Measurements from ENCODE around the gene IL6ST.
"Not testable (repeated sequence)": the region's sequence is repeated elsewhere in the genome, so short reads cannot be mapped to it uniquely, and the experiment has no call there.

The IL6ST gene

DNA sequence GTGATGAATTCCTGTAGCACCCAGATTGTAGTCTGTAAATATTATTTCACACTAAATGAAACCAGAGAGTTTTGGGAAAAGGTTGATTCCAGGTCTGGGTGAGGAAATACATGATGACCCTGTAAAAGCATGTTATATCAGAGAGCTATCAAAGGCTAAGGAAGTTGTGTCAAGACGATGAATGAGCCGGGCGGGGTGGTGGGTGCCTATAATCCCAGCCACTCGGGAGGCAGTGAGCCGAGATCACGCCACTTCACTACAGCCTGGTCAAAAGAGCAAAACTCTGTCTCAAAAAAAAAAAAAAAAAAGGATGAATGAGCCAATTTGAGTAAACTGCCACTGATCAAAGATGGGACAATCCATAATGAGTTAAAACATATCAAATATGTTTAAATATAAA lies 29.2 kb downstream of the IL6ST start:
- no peak for DNase-seq (ENCODE audit: low spot score)

- no peak for DNase-seq (ENCODE audit: low spot score)
Measured at GRCh38 chr5:55960779-55961178, 34.0 kb downstream of the IL6ST start.

GRCh38 chr5:55959208-55959607 lies 35.6 kb downstream of the IL6ST start:
- DNase-seq (ENCODE audit: low spot score), result no peak

GRCh38 chr5:55941154-55941553 lies 53.6 kb downstream of the IL6ST start:
- not testable (repeated sequence) for DNase-seq (ENCODE audit: low spot score)

GRCh38 chr5:55937598-55937997 lies 57.2 kb downstream of the IL6ST start:
- DNase-seq (ENCODE audit: low spot score), result not testable (repeated sequence)

DNA sequence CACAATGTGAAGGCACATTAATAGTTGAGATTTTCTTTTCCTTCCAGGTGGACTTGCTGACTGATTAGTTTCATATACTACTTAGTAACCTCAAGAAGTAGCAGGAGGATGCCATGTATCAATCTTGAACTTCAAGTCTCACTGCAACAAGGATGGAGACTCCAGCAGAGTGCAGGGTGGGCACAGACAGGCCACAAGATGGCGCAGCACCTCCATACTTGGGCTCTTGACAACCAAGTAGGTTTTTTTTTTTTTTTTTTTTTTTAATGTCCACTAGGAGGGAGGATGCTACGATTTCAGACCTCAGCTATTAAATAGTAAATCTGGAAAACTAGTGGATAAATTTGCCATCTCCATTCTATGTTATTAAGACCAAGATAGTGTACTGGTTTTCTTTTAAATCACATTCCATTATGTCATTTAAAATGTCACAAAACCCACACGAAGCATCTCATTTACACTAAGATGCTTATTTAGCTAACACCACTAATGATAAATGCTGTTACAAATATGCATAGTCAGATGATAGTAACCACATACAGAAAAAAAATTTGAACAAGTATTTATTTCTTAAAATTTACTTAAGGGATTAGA lies 58.6 kb downstream of the IL6ST start:
- DNase-seq (ENCODE audit: low spot score), result peak; percentile 71

GRCh38 chr5:55935371-55935770 lies 59.4 kb downstream of the IL6ST start:
- DNase-seq (ENCODE audit: low spot score), result no peak

- no peak for DNase-seq (ENCODE audit: low spot score)
Measured at GRCh38 chr5:55934720-55935119, 60.0 kb downstream of the IL6ST start.

- DNase-seq (ENCODE audit: low spot score), result no peak
Measured at GRCh38 chr5:55934115-55934613, 60.6 kb downstream of the IL6ST start.

- DNase-seq (ENCODE audit: low spot score), result no peak
Measured at GRCh38 chr5:55933377-55934114, 61.2 kb downstream of the IL6ST start.

GRCh38 chr5:55932700-55933099 lies 62.1 kb downstream of the IL6ST start:
- no peak for DNase-seq (ENCODE audit: low spot score)

- DNase-seq (ENCODE audit: low spot score), result no peak
Measured at GRCh38 chr5:55929020-55929799, 65.6 kb downstream of the IL6ST start.

DNA sequence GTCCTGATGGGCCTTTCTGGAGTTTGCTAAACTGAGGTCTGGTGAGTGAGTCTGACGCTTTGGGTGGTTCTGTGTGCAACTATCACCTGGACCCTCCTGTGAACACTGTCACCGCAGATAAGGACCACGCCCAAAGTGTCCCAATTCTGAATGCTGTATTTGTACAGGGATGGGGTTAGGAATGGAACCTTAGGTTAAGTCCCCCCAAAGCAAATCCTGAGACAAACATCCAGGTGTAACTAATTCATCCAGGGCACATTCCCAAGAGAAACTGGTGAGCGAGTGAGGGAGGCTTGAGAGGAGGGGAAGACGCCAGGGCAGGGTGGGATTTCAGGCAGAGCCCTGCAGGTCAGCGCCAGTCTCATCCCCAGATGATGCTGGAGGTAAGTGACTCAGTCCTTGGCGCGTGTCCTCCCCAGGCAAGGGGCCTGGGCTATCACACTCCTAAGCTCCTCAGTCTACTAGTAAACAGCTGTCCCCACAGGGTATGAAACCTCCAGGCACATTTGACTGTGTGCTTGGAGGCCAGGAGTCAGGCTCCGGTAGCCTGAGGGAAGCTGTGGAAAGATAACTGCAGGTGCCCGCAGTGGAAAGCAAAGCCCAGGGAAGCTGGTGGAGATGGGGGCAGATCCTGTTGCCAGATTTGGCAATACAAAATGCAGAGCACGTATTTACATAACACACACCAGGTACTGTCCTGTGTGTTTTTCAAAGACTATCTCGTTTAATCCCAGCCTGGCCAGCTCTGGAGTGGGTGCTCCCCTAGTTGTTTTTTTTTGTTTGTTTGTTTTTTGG lies 66.7 kb downstream of the IL6ST start:
- no peak for DNase-seq (ENCODE audit: low spot score)

DNA sequence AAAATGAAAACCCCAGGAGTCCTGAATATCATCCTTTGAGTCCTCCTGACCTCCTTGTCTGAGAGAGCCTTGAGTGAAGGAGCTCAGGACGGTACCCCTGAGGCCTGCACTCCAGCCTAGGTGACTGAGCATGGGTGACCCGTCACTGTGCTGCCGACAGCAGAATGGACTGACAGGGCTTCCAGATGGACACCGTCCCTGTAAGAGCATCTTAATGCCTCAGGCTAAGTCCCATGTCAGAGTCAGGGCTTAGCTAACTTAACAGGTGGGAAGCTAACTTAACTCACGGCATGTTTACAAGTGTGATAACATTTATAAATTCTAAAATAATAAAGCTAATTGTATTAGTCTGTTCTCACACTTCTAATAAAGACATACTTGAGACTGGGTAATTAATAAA lies 68.3 kb downstream of the IL6ST start:
- DNase-seq (ENCODE audit: low spot score), result no peak

DNA sequence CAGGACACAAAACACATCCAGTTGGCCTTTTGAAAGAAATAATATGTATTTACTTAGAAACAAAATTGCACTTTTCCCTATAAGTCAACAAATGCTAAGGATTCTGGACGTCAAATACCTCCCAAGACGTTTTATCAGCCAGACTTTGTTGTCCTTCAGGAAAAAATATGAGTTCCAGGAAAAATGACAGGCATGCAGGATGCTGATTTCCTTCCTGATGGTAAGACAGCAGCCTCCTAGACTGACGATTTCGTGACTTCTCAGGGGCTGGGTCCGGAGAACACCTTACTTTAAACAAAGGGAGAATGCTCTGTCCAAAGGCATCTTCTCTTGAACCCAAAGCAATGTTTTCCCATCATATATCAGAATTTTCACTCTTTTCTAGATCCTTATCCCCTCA lies 69.1 kb downstream of the IL6ST start:
- no peak for DNase-seq (ENCODE audit: low spot score)

DNA sequence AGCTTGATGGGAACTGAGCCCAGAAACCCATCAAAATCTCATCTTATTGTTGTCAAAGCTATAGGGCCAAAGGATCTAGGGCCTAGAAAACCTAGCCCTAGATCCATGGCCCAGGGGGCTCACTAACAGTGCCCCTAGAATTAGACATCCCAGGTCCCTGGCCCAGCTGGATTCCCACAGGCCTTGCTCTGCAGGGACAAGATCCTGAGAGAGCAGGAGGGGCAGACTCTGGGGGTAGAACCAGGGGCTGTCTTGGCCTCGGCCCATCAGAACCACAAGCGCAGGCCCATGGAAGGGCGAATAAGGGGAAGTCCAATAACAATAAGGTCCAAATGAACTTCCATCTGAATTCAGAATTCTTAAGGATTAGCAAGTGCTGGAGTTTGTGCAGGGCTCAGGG lies 69.6 kb downstream of the IL6ST start:
- no peak for DNase-seq (ENCODE audit: low spot score)

DNA sequence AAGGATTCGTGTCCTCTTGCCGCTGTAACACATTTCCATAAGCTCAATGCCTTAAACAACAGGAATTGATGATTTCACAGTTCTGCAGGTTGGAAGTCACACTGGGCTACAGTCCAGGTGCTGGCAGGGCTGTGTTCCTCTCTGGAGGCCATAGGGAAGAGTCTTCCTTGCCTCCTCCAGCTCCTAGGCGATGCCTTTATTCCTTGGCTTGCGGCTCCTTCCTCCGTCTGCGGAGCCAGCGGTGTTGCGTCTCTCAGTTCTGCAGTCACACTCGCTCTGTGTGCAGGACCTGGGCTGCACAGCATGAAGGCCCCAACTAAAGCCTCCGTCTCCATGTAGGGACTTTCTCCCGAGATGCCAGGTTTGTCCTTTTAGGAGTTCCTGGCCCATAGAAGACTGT lies 70.0 kb downstream of the IL6ST start:
- DNase-seq (ENCODE audit: low spot score), result no peak

DNA sequence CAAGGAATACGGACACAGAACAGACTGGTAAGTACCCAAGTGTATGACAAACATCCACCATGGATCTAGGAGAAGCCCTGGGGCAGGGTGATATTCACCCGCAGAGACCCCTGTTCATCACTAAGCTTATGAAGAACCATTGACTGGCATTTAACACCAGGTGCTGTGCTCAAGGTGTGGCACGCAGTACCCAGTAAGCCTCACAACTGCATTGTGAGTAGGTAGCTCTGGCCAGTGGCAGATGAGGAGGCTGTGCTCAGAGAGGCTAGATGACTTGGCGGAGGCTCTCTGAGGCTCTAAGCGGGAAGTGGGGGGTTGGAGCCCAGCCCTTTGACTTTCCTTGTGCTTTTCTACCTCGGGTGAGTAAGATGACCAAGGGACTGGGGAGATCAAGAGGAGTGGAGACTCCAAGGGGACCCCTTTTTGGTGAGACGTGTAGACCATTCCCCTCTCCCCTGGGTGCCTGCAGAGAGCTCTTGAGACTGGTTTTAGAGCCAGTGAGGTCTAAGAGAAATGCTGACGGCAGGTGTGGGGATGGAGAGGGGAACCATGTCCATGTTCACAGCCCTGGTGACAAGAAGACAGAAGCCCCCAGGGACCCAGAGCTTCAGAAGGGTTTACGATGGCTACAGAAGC lies 70.8 kb downstream of the IL6ST start:
- DNase-seq (ENCODE audit: low spot score), result no peak

DNA sequence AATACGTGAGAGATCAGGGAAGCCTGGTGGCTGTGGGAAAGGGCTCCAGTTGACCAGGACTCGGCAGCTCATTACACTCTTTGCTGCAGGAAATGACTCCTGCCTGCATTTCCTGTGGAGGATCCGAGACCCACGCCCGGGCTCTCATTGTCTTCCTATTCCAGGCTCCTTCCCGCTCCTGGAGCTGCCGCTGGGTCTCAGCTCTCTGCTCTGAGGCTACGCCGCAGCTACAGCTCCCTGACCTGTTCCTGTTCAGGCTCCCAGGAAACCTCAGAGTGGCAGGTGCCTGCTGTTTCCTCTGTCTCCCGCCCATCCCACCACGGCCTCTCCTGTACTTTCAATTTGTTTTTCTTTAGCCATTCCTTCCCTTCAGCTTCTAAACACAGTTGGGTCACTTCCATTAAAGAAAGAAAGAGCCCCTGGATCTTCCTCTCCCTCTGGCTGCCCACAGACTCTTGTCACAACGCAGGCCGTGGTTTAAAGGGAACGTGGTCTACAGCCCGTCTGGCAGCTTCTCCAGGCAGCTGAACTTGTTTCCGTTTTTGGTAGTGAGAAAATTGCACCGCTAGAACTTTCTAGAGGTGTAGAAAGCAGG lies 71.5 kb downstream of the IL6ST start:
- DNase-seq (ENCODE audit: low spot score), result no peak

- DNase-seq (ENCODE audit: low spot score), result no peak
Measured at GRCh38 chr5:55921617-55922016, 73.1 kb downstream of the IL6ST start.

DNA sequence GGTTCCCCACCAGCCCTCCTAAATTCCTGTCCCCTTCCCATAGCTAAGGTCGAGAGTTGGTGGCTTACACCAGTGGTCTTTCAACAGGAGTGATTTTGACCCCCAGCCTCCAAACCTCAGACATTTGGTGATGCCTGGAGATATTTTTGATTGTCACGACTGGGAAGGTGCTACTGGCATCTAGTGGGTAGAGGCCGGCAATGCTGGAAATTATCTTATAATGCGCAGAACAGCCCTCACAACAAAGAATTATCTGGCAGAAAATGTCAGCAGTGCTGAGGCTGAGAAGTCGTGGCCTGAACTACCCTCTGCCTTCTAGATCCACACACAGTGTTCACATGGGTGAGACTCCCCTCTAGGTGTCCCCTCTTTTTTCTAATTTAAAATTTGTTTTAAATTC lies 74.0 kb downstream of the IL6ST start:
- DNase-seq (ENCODE audit: low spot score), result no peak
